Raji (cell line): ENCODE measurements around the gene ADCY4.

Experiments
- POLR2A ChIP-seq: IDR thresholded peaks from 2 replicates; pipeline ENCODE4 v1.6.1; 2011; ENCODE audit warnings: low read depth, low read length, control low read depth; ENCODE audit not compliant: insufficient read depth

The ADCY4 gene

DNA sequence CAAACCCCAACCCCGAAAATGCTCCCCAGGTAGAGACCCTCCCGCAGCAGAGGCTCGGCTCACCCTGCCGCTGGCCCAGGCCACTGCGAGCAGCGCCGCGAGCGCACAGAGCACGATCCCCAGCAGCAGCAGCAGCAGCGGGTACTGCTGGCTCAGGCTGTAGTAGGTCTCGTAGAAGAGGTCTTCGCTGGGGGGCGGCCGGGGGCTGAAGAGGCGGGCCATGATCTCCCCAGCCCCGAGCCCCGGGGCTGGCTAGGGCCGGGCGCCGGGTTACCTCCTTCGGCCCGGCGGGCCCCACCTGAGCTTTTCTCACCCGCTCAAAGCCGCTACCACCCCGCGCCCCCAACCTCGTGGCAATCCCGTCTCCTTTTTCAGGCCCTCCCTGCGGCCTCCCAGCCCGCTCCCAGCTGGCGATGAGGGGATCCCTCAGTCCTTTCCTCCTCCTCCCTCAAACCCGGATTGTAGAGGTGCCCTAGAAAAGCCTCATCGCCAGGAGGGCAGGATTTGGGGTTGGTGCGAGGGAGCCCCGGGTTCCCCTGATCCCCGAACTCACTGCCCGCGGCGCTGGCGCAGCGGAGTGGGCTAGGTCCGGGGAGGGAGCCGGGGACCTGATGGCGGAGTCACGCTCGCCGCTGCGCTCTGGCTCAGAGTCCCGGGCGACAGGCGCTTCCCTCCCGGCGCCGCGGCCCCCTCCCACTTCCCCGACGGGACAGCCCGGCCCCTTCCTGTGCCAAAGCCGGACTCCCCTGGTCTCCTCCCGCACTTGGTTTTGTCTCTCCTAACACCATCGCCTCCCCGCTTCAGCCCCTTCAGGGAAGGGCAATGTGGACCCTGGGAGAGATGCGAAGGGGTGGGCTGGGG lies at the start of gene ADCY4:
Gene ADCY4 (minus strand): TSS at position 641 of the 861 bp plus-strand sequence. CDS start 419 bp downstream, at position 222.
- TF ChIP-seq POLR2A, result no peak

DNA sequence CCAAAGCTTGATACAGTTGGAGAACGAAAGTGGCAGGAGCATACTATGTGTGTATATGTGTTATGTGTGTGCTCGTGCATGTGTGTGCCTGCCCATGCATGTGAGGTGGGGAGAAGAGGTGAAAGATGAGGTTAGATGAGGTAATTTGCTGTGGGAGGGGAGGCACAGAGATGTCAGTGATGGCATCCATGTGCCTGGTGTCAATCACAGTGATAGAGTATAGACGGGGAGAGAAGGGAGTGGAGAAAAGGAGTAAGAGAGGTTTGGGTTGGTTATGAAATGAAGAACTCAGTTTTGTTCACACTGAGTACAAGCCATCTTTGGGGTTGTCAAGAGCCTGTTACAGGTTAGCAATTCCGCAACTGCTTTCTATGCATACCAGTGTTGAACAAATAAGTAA lies 49.3 kb upstream of the ADCY4 start:
- no peak for TF ChIP-seq POLR2A

DNA sequence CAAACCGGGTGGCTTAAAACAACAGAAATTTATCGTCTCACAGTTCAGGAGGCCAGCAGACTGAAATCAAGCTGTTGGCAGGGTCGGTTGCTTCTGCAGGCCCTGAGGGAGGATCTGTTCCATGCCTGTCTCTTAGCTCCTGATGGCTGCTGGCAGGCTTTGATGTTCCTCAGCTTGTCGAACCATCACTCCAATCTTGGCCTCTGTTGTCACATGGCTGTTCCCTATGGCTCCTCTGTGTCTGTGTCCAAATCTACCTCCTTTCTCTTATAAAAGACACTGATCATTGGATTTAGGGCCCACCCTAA lies 47.1 kb upstream of the ADCY4 start:
- TF ChIP-seq POLR2A, result no peak

DNA sequence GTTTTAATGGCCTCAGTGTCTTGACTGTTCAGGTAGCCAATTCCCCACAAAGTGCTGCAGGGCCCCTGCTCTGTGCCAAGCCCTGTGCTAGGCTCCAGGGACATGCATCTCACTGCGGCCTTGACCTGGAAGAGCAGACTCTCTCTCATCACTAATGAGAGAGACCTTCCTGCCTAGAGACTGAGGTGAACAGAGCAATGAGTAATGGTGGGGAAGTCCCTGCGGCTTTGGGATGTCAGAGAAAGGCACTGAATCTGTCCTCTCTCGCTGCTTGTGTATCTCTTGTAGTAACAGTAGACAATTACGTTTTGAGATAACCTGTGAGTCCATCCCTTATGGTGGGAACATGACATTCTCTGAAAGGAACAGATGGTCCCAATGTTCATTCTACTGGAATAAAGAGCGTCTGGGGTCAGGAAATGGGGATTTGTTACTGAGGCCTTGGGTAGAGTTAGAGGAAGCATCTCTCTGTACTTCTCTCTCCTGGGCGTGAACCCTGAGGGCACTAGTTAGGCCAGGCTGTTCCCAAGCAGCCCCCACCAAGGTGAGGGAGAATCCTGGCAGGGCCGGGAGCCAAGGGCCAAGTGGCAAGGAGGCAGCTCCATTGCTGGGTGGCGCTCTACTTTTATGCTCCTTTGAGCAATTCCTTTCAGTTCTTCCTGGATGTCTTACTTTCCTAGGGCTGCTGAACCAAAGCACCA lies 46.6 kb upstream of the ADCY4 start:
- no peak for TF ChIP-seq POLR2A

DNA sequence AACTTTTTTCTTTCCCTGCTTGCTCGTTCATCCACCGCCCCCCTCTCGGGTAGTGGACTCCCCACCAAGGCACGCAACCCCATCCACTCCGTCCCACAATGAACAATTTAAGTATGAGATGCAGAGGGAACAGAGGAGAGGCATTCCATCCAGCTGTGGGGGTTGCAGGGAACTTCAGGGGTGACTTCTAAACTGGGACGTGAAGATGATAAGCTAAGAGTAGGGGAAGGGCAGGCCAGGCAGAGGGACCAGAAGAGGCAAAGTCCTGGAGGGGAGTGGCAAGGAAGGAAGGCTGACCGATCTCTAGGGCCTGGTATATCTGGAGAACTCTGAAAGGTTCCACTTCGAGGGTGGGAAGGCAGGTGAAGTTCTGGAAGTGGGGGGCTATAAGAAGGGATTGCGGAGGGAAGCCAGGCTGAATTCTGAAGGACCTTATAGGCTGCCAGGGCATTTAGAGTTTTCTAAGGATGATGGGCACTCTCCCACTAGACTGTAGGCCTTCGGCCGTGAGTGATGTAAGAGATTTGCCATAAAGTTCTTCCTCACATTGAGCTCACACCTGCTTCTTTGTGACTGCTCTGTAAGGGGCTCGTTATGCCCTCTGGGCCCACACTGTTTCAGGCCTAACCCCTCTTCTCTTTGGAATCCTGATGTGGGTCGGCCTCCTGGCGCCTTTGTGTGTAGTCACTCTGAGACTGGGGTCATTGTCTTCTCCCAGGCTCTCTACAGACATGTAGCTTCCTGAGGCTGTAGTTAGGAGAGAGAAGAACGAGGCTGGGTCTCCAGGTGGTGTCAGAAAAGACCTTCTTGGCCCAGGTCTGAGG lies 45.2 kb upstream of the ADCY4 start:
- no peak for TF ChIP-seq POLR2A

DNA sequence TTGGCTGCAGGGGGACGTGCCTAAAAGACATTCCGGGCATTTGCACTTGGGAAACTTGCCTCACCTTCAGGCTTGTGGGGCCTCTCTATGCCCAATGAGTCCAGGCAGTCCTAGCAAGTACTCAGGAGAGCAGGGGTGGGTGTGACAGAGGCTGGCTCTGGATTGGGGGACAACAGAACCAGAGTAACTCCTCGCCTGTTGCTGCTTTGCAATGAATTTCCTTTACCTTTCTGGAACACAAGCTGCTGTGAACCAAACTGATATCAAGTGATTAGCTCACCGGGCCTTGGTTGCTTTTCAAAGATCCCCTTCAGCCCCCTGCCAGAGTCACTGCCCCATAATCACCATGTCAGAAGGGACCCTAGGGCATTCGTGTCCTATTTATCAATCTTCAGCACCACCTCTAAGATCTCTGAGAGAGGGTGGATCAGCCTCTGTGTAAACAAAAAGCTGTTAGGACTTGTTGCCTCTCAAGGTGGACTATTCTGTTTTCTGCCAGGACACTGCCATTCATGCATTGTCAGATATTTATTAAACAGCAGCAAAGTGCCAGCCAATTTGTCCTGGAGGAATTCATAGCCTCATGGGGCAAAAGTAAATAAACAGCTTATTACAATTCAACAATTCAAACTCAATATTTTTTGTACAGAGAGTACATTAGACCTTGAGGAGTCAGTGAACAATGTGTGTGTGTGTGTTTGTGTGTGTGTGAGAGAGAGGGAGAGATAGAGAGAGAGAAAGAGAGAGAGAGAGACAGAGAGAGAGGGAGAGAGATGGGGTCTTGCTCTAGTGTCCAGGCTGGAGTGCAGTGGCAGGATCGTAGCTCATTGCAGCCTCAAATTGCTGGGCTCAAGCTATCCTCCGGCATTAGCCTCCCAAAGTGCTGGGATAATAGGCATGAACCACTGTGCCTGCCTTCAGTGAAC lies 44.4 kb upstream of the ADCY4 start:
- no peak for TF ChIP-seq POLR2A

DNA sequence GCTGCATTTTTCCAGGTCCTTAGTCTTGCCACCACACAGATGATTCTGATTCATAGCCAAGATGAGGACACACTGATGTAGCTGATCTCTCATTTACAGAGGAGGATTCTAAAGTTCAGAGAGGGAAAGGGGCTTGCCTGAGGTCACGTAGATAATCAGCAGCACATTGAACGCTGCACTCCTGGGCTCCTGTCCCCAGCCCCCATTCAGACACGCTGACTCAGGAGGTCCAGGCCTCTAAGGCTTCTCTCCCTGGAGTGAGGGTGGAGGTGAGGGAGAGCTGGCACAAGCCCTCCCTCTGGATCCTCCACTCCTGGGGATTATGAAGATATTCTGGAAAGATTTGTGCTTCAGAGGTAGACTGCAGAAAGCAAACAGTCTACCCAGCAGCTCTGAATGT lies 43.5 kb upstream of the ADCY4 start:
- no peak for TF ChIP-seq POLR2A

DNA sequence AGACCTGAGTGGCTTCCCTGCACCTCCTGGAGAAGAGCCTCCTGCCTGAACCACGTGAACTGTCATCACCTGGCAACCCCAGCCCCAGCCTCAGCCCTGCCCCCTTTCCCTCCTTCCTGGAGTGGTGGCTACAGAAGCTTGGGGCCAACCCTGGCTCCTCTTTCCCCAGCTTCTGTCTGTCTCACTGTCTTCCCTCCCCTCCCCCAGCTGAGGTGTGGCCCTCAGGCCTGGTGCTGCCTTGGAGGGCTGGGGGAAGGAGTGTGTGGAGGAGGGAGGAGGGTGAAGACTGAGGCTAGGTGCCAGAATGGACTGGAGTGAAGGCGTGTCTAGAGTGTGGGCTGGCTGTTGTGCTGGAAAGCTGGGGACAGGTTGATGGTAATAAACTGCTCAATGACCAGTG lies 42.8 kb upstream of the ADCY4 start:
- no peak for TF ChIP-seq POLR2A

DNA sequence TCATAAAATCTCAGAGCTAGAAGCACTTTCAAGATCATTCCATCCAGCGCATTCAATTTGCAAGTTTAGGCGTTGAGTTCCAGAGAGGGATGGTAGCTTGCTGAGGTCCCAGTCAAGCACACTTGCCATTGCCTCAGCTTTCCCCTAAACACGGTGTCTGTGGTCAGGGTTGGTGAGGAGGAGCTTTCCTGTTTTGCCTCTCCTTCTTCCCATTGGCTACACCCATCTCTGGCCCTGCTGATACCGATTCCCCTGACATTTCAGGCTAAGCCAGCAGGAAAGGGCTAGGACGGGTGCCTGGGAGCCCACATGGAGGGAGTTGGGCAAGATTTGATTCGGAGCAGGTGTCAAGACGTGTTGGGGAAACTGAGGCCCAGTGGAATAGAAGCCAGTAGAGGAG lies 42.3 kb upstream of the ADCY4 start:
- TF ChIP-seq POLR2A, result no peak

DNA sequence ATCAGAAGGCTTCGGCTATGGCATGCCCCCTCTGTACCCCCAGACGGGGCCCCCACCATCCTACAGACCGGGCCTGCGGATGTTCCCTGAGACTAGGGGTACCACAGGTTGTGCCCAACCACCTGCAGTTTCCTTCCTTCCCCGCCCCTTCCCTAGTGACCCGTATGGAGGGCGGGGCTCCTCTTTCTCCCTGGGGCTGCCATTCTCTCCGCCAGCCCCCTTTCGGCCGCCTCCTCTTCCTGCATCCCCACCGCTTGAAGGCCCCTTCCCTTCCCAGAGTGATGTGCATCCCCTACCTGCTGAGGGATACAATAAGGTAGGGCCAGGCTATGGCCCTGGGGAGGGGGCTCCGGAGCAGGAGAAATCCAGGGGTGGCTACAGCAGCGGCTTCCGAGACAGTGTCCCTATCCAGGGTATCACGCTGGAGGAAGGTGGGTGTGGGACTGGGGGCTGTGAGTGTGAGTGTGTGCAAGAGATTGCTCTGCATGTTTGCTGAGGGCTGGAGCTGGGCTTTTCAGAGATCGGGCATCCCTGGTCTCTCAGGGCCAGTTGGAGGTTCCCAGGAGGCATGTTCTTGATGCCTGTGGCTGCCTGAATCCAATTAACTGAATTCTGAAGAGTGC lies 41.7 kb upstream of the ADCY4 start:
- TF ChIP-seq POLR2A, result no peak

DNA sequence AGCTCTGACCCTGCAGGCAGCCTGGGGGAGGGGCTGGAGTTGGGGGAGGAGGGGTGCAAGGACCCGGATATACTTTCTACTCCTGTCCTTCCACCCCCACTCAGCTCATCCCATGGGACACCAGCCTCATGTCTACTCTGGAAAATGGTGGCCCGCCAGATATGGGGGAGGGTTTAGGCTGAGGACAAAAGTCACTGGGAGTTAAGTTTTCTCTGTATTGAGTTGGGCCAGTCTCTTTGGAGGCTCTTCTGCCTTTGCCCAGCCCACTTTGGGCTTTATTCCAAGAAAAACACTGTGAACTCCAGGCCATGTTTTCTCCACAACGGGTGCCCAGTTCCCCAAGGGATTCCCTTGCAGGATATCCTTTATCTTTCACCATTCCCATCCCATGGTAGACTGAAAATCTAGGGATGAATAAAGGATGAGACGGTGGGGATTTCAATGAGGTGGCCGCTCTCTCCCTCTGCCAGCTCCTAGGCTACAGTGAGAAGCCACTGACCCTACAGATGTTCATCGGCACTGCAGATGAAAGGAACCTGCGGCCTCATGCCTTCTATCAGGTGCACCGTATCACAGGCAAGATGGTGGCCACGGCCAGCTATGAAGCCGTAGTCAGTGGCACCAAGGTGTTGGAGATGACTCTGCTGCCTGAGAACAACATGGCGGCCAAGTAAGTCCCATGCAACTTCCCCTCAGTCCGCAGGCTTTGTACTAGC lies 38.0 kb upstream of the ADCY4 start:
- TF ChIP-seq POLR2A, result no peak

DNA sequence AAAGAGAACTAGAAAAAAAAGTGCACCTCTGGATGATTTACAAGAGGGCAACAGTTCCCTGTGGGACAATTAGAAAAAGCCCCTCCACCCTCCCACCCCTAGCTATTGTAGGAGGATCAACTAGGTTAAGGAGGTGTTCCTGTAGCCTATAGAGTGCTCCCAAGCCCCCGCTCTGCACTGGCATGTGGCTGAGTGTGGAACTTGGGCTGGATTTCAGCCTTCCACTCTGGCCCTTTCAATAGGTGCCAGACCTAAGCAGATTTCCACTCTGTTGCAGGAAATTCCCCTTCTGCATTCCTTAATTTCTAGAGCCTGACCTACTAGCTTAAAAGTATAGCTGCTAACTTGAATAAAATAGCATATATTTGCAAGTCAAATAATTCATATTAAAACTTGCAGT lies 35.9 kb upstream of the ADCY4 start:
- TF ChIP-seq POLR2A, result no peak

DNA sequence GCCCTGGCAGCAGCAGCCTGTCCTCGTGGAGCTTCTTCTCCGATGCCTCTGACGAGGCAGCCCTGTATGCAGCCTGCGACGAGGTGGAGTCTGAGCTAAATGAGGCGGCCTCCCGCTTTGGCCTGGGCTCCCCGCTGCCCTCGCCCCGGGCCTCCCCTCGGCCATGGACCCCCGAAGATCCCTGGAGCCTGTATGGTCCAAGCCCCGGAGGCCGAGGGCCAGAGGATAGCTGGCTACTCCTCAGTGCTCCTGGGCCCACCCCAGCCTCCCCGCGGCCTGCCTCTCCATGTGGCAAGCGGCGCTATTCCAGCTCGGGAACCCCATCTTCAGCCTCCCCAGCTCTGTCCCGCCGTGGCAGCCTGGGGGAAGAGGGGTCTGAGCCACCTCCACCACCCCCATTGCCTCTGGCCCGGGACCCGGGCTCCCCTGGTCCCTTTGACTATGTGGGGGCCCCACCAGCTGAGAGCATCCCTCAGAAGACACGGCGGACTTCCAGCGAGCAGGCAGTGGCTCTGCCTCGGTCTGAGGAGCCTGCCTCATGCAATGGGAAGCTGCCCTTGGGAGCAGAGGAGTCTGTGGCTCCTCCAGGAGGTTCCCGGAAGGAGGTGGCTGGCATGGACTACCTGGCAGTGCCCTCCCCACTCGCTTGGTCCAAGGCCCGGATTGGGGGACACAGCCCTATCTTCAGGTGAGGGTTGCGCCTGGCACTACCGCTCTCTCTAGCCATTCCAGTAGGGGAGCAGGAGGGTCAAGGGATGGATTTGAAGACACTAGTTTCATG lies 35.2 kb upstream of the ADCY4 start:
- no peak for TF ChIP-seq POLR2A
